Trophoblast cell (in vitro differentiated cells and primary cell): ENCODE data around the gene HEXB.

Experiments
- DNase-seq, 2 donors: peaks; one replicate each; pipeline ENCODE4 v3.0.0-alpha.2; 2016
- H2AFZ ChIP-seq: 2 replicates; pipeline ENCODE4 v1.6.1; 2013; ENCODE audit warnings: low read length, moderate library complexity, mild to moderate bottlenecking; ENCODE audit not compliant: insufficient read depth, poor library complexity
- H2AK5ac ChIP-seq: 2 replicates; pipeline ENCODE4 v1.6.1; 2013; ENCODE audit warnings: mild to moderate bottlenecking, low read length
- H2BK120ac ChIP-seq: 2 replicates; pipeline ENCODE4 v1.6.1; 2013; ENCODE audit warnings: low read length, mild to moderate bottlenecking, moderate library complexity; ENCODE audit not compliant: insufficient read depth, poor library complexity
- H2BK12ac ChIP-seq: 2 replicates; pipeline ENCODE4 v1.6.1; 2013; ENCODE audit warnings: mild to moderate bottlenecking, low read length, moderate library complexity
- H2BK5ac ChIP-seq: 2 replicates; pipeline ENCODE4 v1.6.1; 2013; ENCODE audit warnings: low read length, low read depth, moderate library complexity, mild to moderate bottlenecking; ENCODE audit not compliant: poor library complexity
- H3K14ac ChIP-seq: 2 replicates; pipeline ENCODE4 v1.6.1; 2013; ENCODE audit warnings: mild to moderate bottlenecking, low read length
- H3K18ac ChIP-seq: 2 replicates; pipeline ENCODE4 v1.6.1; 2013; ENCODE audit warnings: mild to moderate bottlenecking, low read length
- H3K23ac ChIP-seq: 2 replicates; pipeline ENCODE4 v1.6.1; 2013; ENCODE audit warnings: low read length
- H3K27ac ChIP-seq: 2 replicates; pipeline ENCODE4 v1.5.1; 2013; ENCODE audit warnings: low read depth, mild to moderate bottlenecking, inconsistent platforms, low read length, moderate library complexity
- H3K27me3 ChIP-seq: 2 replicates; pipeline ENCODE4 v1.6.1; 2013; ENCODE audit warnings: inconsistent platforms, mild to moderate bottlenecking, low read length, moderate library complexity; ENCODE audit not compliant: insufficient read depth
- H3K36me3 ChIP-seq, 2 experiments: 1 replicate in 1 of 2; 2 replicates in 1 of 2; pipeline ENCODE4 v1.6.1; 2013; ENCODE audit warnings: low read length in 2 of 2, mild to moderate bottlenecking in 2 of 2, moderate library complexity in 1 of 2; ENCODE audit not compliant: insufficient read depth in 2 of 2, control insufficient read depth in 1 of 2
- H3K4ac ChIP-seq: 2 replicates; pipeline ENCODE4 v1.6.1; 2013; ENCODE audit warnings: low read depth, mild to moderate bottlenecking, low read length, moderate library complexity
- H3K4me1 ChIP-seq, 2 experiments: 1 replicate in 1 of 2; 2 replicates in 1 of 2; pipeline ENCODE4 v1.6.1; 2013; ENCODE audit warnings: low read length in 2 of 2, mild to moderate bottlenecking in 2 of 2, moderate library complexity in 1 of 2; ENCODE audit not compliant: insufficient read depth in 2 of 2, control insufficient read depth in 1 of 2
- H3K4me2 ChIP-seq: 2 replicates; pipeline ENCODE4 v1.6.1; 2013; ENCODE audit warnings: inconsistent platforms, mild to moderate bottlenecking, low read length, moderate library complexity
- H3K4me3 ChIP-seq: 2 replicates; pipeline ENCODE4 v1.5.1; 2013; ENCODE audit warnings: mild to moderate bottlenecking, low read depth, low read length, inconsistent platforms
- H3K79me1 ChIP-seq: one replicate; pipeline ENCODE4 v1.6.1; 2013; ENCODE audit warnings: low read length
- H3K79me2 ChIP-seq: 2 replicates; pipeline ENCODE4 v1.6.1; 2013; ENCODE audit warnings: low read length, mild to moderate bottlenecking; ENCODE audit not compliant: control insufficient read depth, insufficient read depth, poor library complexity
- H3K9ac ChIP-seq: 2 replicates; pipeline ENCODE4 v1.6.1; 2013; ENCODE audit warnings: mild to moderate bottlenecking, low read length
- H3K9me3 ChIP-seq: 2 replicates; pipeline ENCODE4 v1.6.1; 2013; ENCODE audit warnings: low read depth, mild to moderate bottlenecking, control low read depth, inconsistent platforms, low read length; ENCODE audit not compliant: insufficient read depth
- H4K12ac ChIP-seq: 2 replicates; pipeline ENCODE4 v1.6.1; 2013; ENCODE audit warnings: low read depth, mild to moderate bottlenecking, low read length, moderate library complexity
- H4K8ac ChIP-seq: 2 replicates; pipeline ENCODE4 v1.6.1; 2013; ENCODE audit warnings: low read depth, mild to moderate bottlenecking, low read length, moderate library complexity
- H4K91ac ChIP-seq: one replicate; pipeline ENCODE4 v1.6.1; 2013; ENCODE audit warnings: low read depth, mild to moderate bottlenecking, low read length, moderate library complexity
- WGBS: extraction: QIAGEN DNeasy Blood & Tissue Kit; methylation state at CpG from one replicate; pipeline ENCODE4 v1.1.7; 2013; ENCODE audit warnings: missing lambda C conversion rate; ENCODE audit not compliant: insufficient read length, insufficient coverage; ENCODE audit errors: extremely low coverage; 5-methylcytosine and 5-hydroxymethylcytosine counted together

HEXB gene

GRCh38 chr5:74664551-74664950 is 20.5 kb upstream of the HEXB start:
- Histone ChIP-seq H3K9me3 (no peaks in the 10 kb centered on the region), H3K4me1 (no peaks in the 10 kb centered on the region), H2AFZ (no peak overlapping the region), H3K79me1 (peaks cover 2% of the 10 kb centered on the region), H4K8ac (no peak overlapping the region), H2BK12ac (no peak overlapping the region), H3K14ac (no peak overlapping the region), H2BK120ac (no peak overlapping the region), H2AK5ac (no peak overlapping the region), H3K4me3 (no peak overlapping the region), H3K18ac (no peak overlapping the region), H3K27ac (no peak overlapping the region), H4K12ac (no peak overlapping the region), H3K79me2 (no peaks in the 10 kb centered on the region), H3K23ac (no peak overlapping the region), H2BK5ac (no peak overlapping the region), H4K91ac (no peak overlapping the region), H3K36me3 (no peaks in the 10 kb centered on the region), H3K9ac (no peak overlapping the region), H3K27me3 (no peaks in the 10 kb centered on the region), H3K4ac (no peak overlapping the region), H3K4me2 (no peak overlapping the region)
- no peak for DNase-seq
- WGBS: no CpG with 5 or more reads among the region's 5 CpGs

GRCh38 chr5:74665273-74665672 is 19.8 kb upstream of the HEXB start:
- H4K12ac ChIP-seq: no peak overlapping the region
- H3K27ac ChIP-seq: no peak overlapping the region
- H4K8ac ChIP-seq: no peak overlapping the region
- no peak overlapping the region for H3K4me3 ChIP-seq
- no peak overlapping the region for H3K4ac ChIP-seq
- no peak overlapping the region for H3K23ac ChIP-seq
- H2AFZ ChIP-seq: no peak overlapping the region
- H3K79me2 ChIP-seq: no peaks in the 10 kb centered on the region
- no peaks in the 10 kb centered on the region for H3K4me1 ChIP-seq
- no peak overlapping the region for H2BK12ac ChIP-seq
- no peak overlapping the region for H2BK5ac ChIP-seq
- no peak overlapping the region for H3K14ac ChIP-seq
- H3K79me1 ChIP-seq: peaks cover 2% of the 10 kb centered on the region
- H4K91ac ChIP-seq: no peak overlapping the region
- H3K9me3 ChIP-seq: no peaks in the 10 kb centered on the region
- H3K18ac ChIP-seq: no peak overlapping the region
- H3K36me3 ChIP-seq: no peaks in the 10 kb centered on the region
- no peak overlapping the region for H2BK120ac ChIP-seq
- WGBS: no CpG with 5 or more reads among the region's 2 CpGs
- no peak overlapping the region for H2AK5ac ChIP-seq
- H3K27me3 ChIP-seq: no peaks in the 10 kb centered on the region
- DNase-seq: no peak
- H3K9ac ChIP-seq: no peak overlapping the region
- H3K4me2 ChIP-seq: no peak overlapping the region

GRCh38 chr5:74665816-74666215 is 19.2 kb upstream of the HEXB start:
- no peak overlapping the region for H3K9ac ChIP-seq
- H3K27ac ChIP-seq: no peak overlapping the region
- no peak overlapping the region for H3K23ac ChIP-seq
- no peaks in the 10 kb centered on the region for H3K27me3 ChIP-seq
- no peak overlapping the region for H2BK12ac ChIP-seq
- no peak overlapping the region for H3K14ac ChIP-seq
- H3K79me1 ChIP-seq: peaks cover 2% of the 10 kb centered on the region
- DNase-seq: no peak
- no CpG with 5 or more reads among the region's 1 CpG for WGBS
- H2AFZ ChIP-seq: no peak overlapping the region
- H4K12ac ChIP-seq: no peak overlapping the region
- no peak overlapping the region for H2BK120ac ChIP-seq
- H3K4me2 ChIP-seq: no peak overlapping the region
- H3K36me3 ChIP-seq: no peaks in the 10 kb centered on the region
- no peak overlapping the region for H4K91ac ChIP-seq
- H3K4me1 ChIP-seq: no peaks in the 10 kb centered on the region
- no peak overlapping the region for H3K4me3 ChIP-seq
- H4K8ac ChIP-seq: no peak overlapping the region
- no peak overlapping the region for H2BK5ac ChIP-seq
- H3K79me2 ChIP-seq: no peaks in the 10 kb centered on the region
- H3K9me3 ChIP-seq: no peaks in the 10 kb centered on the region
- no peak overlapping the region for H2AK5ac ChIP-seq
- no peak overlapping the region for H3K18ac ChIP-seq
- no peak overlapping the region for H3K4ac ChIP-seq

- WGBS: no CpG with 5 or more reads among the region's 4 CpGs
- Histone ChIP-seq H3K4me2 (no peak overlapping the region), H3K79me2 (no peaks in the 10 kb centered on the region), H3K14ac (no peak overlapping the region), H3K9ac (no peak overlapping the region), H3K23ac (no peak overlapping the region), H2AK5ac (no peak overlapping the region), H3K27ac (no peak overlapping the region), H2AFZ (no peak overlapping the region), H3K4me1 (no peaks in the 10 kb centered on the region), H3K9me3 (no peaks in the 10 kb centered on the region), H3K27me3 (no peaks in the 10 kb centered on the region), H4K12ac (no peak overlapping the region), H3K4ac (no peak overlapping the region), H3K4me3 (no peak overlapping the region), H3K79me1 (no peaks in the 10 kb centered on the region), H3K36me3 (no peaks in the 10 kb centered on the region), H3K18ac (no peak overlapping the region), H4K8ac (no peak overlapping the region), H2BK120ac (no peak overlapping the region), H2BK5ac (no peak overlapping the region), H4K91ac (no peak overlapping the region), H2BK12ac (no peak overlapping the region)
- no peak for DNase-seq
These were observed 17.6 kb upstream of the HEXB start for GRCh38 chr5:74667396-74667795.
